Osteoblast (primary cell): Measurements from ENCODE around the gene PPP1R3G. TPM values are rescaled to one million over a fixed set of nuclear protein-coding genes. Genes with fewer than 3 reads are reported as not detected.

Experiments used
- DNase-seq: peaks from one replicate; pipeline ENCODE4 v3.0.0; 2011; ENCODE audit warnings: low spot score, mixed read lengths; ENCODE audit not compliant: insufficient read length; ENCODE audit errors: missing footprints
- H2AFZ ChIP-seq: 2 replicates; pipeline ENCODE4 v1.6.0; 2011; ENCODE audit warnings: mild to moderate bottlenecking, low read length
- H3K27ac ChIP-seq: 2 replicates; pipeline ENCODE4 v1.5.1; 2011; ENCODE audit warnings: mild to moderate bottlenecking, low read depth, low read length, moderate library complexity
- H3K27me3 ChIP-seq: 2 replicates; pipeline ENCODE4 v1.6.0; 2012; ENCODE audit warnings: mild to moderate bottlenecking, control low read depth, inconsistent platforms, low read length, moderate library complexity; ENCODE audit not compliant: insufficient read depth
- H3K36me3 ChIP-seq: 2 replicates; pipeline ENCODE4 v1.5.1; 2011; ENCODE audit warnings: mild to moderate bottlenecking, low read length, control low read depth, moderate library complexity; ENCODE audit not compliant: insufficient read depth
- H3K4me1 ChIP-seq: 2 replicates; pipeline ENCODE4 v1.5.1; 2011; ENCODE audit warnings: mild to moderate bottlenecking, low read length, control low read depth, moderate library complexity; ENCODE audit not compliant: insufficient read depth
- H3K4me2 ChIP-seq: 2 replicates; pipeline ENCODE4 v1.6.0; 2011; ENCODE audit warnings: mild to moderate bottlenecking, low read length; ENCODE audit not compliant: insufficient read depth
- H3K4me3 ChIP-seq: fragments of 200-600 bp; sonication (generic); 3 replicates; pipeline ENCODE4 v1.5.1; 2012; ENCODE audit warnings: mild to moderate bottlenecking, low read length, inconsistent platforms; ENCODE audit not compliant: insufficient read depth
- H3K79me2 ChIP-seq: 2 replicates; pipeline ENCODE4 v1.6.0; 2012; ENCODE audit warnings: mild to moderate bottlenecking, low read length, control low read depth, inconsistent platforms; ENCODE audit not compliant: insufficient read depth
- H3K9me3 ChIP-seq: 2 replicates; pipeline ENCODE4 v1.5.1; 2011; ENCODE audit warnings: low read depth, low read length, control low read depth
- H4K20me1 ChIP-seq: 2 replicates; pipeline ENCODE4 v1.6.0; 2012; ENCODE audit warnings: mild to moderate bottlenecking, low read length, control low read depth; ENCODE audit not compliant: insufficient read depth
- CTCF ChIP-seq: IDR thresholded peaks from 2 replicates; pipeline ENCODE4 v1.5.1; 2011; ENCODE audit warnings: mild to moderate bottlenecking, low read depth, low read length, moderate library complexity; ENCODE audit errors: extremely low read depth
- total RNA-seq: library from RNA; depleted of rRNA; stranded (reverse); fragments of >200 nt; gene quantifications from 2 replicates; pipeline ENCODE4 v1.2.3, GENCODE V29; 2012

PPP1R3G gene
- total RNA-seq, 1 donor: 3.3 TPM

DNA sequence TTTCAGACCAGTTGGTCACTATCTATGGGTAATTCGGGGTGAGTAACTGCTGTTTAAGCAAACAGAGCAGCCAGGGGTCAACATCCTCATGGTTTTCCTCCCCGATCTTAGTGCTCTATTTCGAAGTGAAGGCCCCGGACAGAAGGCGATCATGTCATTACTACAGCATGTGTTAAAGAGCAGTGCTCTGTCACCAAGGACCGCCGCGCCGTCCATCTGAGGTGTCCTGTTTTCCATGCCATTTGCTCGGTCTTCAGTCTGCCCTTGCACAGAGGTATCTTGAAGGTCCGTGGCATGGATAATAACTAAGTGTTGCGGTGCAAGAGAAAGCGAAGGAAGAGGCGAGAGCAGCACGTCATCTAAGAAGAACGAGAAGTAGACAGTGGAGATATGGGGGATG, 25.1 kb downstream of the PPP1R3G start:
- Histone ChIP-seq H3K36me3 (no peaks in the 10 kb centered on the region), H3K79me2 (no peaks in the 10 kb centered on the region), H4K20me1 (peaks cover 11% of the 10 kb centered on the region), H3K4me3 (no peak overlapping the region), H3K9me3 (no peaks in the 10 kb centered on the region), H3K4me1 (peaks cover 3% of the 10 kb centered on the region), H3K27me3 (no peaks in the 10 kb centered on the region), H3K27ac (no peak overlapping the region), H3K4me2 (no peak overlapping the region), H2AFZ (no peak overlapping the region)
- no peak for DNase-seq
- no peak for TF ChIP-seq CTCF

DNA sequence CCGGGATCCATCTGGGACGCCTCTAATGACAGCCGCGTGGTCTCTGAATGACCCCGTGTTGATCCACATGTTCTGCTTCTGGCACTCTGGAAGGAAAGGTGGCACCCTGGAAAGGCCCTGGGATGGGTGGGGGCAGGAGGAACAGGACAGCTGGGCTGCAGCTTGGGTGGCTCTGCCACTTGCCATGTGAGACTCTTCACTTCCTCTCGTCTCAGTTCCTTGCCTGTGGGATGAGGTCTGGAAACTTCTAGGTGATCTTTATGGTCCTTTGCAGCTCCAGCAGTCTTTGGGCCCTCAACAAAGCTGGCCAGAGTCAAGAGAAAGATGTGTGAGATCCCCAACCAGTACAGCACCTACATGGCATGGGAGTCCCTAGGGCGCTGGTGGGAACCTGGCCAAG, 26.5 kb downstream of the PPP1R3G start:
- no peak overlapping the region for H3K4me2 ChIP-seq
- H3K79me2 ChIP-seq: no peaks in the 10 kb centered on the region
- no peak for TF ChIP-seq CTCF
- no peak overlapping the region for H2AFZ ChIP-seq
- H3K36me3 ChIP-seq: no peaks in the 10 kb centered on the region
- peaks cover 3% of the 10 kb centered on the region for H3K4me1 ChIP-seq
- H3K9me3 ChIP-seq: no peaks in the 10 kb centered on the region
- no peak overlapping the region for H3K4me3 ChIP-seq
- no peak overlapping the region for H3K27ac ChIP-seq
- peaks cover 11% of the 10 kb centered on the region for H4K20me1 ChIP-seq
- no peak for DNase-seq
- H3K27me3 ChIP-seq: no peaks in the 10 kb centered on the region

DNA sequence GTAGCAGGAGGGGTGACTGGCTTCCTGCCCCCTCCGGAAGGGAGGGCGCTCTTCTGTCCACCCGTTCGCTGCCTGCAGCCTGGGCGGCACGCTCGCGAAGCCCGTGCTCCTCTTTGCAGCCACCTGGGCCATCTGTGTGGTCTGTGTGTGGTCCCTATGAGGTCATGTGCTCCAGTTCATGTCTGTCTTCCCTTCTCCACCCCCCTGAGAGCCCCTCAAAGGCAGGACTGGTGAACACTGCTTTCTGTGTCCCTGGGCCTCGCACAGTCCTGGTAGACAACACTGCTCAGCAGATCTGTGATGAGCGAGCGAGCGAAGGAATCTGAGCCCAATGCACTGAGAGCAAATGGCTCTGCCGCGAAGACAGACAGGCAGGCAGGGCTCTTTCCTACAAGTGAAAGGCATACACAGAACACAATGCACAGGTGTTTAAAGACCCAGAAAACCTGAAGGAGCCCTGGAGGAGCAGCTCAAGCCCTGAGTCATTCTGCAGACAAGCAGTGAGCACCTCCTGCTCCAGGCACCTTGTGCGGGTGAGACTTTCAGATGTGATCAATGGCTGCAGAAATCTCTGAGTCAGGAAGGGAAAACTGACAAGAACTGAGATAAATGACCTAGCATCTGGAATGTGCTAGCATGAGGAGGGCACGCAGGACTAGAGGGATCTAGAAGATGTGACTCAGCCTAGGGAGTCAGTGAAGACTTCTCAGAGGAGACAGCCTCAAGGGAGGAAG, 27.1 kb downstream of the PPP1R3G start:
- Histone ChIP-seq H3K9me3 (no peaks in the 10 kb centered on the region), H3K4me1 (peaks cover 3% of the 10 kb centered on the region), H3K79me2 (no peaks in the 10 kb centered on the region), H2AFZ (no peak overlapping the region), H3K36me3 (no peaks in the 10 kb centered on the region), H3K27ac (no peak overlapping the region), H3K27me3 (no peaks in the 10 kb centered on the region), H4K20me1 (peaks cover 11% of the 10 kb centered on the region), H3K4me3 (no peak overlapping the region), H3K4me2 (no peak overlapping the region)
- no peak for TF ChIP-seq CTCF
- DNase-seq: peak; percentile 96

- H3K79me2 ChIP-seq: no peaks in the 10 kb centered on the region
- no peak overlapping the region for H3K27ac ChIP-seq
- DNase-seq: no peak
- H4K20me1 ChIP-seq: peaks cover 11% of the 10 kb centered on the region
- no peaks in the 10 kb centered on the region for H3K27me3 ChIP-seq
- H3K9me3 ChIP-seq: no peaks in the 10 kb centered on the region
- no peak for TF ChIP-seq CTCF
- no peak overlapping the region for H3K4me3 ChIP-seq
- H2AFZ ChIP-seq: no peak overlapping the region
- no peak overlapping the region for H3K4me2 ChIP-seq
- peaks cover 3% of the 10 kb centered on the region for H3K4me1 ChIP-seq
- H3K36me3 ChIP-seq: no peaks in the 10 kb centered on the region
Measured at GRCh38 chr6:5113096-5113495, 28.0 kb downstream of the PPP1R3G start.
